ENCODE data around the gene TEX11.
"Not testable (repeated sequence)": the region's sequence is repeated elsewhere in the genome, so short reads cannot be mapped to it uniquely, and the experiment has no call there.

TEX11 gene

DNA sequence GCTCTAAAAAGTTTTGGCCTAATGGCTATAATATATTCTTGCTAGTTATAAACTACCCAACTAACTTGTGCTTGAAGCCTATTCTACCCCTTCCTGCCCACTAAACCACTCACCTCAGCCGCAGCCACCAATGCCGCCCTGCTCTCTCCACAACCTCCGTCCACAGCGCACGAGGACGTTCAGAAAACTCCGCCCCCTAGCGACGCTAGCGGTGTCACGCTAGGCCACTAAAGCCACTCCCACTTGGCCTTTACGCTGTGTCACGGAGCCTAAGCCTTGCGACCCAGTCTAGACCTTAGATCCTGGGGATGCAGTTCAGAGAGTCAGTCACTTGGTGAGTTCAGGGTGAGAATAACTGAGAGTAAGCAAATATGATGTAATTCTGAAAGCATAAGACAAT is at the start of gene TEX11:
Gene TEX11, minus strand, starts transcription at position 171 of the 400 bp plus-strand sequence. CDS start 922 bp downstream, outside the sequence.
- no peak for DNase-seq

- no peak for DNase-seq
Observed at GRCh38 chrX:70954871-70955270, 46.4 kb upstream of the TEX11 start.

DNA sequence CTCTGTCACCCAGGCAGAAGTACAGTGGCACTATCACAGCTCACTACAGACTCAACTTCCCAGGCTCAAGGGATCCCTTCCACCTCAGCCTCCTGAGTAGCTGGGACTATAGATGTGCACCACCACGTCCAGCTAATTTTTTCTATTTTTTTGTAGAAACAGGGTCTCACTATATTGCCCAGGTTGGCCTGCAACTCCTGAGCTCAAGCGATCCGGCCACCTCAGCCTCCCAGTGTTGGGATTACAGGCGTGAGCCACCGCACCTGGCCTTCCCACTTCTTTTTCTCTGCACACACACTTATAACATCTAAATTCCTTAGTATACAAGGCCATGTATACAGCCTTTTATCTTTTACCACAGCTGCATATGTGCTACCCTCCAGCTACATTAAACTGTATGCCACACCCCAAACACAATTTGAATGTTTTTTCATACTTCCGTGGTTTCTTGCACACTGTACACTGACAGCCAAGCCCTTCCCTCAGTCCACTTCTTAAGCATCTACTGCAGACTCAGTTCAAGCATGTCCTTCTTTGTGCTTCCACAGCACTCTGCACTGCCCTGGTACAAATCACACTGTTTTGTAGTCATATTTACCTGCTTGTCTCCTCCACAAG is 15.9 kb upstream of the TEX11 start:
- DNase-seq, result no peak

DNA sequence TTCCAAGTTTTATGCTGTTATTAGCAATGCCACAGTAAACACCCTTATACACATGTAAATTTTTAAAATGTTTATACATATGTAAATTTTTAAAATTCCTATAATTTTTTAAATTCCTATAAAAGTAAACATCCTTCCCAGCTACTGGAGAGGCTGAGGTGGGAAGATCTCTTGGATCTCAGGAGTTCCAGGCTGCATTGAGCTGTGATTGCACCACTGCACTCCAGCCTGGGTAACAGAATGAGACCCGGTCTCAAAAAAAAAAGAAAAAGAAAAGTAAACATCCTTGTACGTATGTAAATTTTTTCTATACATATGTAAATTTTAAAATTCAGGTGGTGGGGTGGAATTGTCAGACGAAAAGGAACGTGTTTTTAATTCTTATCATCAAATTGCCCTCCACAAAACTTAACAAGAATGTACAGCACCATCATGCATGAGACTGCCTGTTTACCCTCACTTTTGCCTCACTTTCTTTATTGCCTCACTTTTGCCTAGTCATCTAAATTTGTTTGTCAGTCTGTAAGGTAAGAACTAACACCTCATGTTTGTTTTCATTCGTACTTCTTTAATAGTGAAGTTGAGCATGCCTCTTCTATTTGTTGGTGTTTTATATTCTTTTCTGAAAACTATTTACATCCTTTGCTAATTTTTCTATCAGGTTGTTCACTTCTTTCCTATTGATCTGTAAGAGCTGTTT is 14.4 kb upstream of the TEX11 start:
- DNase-seq, result no peak

DNA sequence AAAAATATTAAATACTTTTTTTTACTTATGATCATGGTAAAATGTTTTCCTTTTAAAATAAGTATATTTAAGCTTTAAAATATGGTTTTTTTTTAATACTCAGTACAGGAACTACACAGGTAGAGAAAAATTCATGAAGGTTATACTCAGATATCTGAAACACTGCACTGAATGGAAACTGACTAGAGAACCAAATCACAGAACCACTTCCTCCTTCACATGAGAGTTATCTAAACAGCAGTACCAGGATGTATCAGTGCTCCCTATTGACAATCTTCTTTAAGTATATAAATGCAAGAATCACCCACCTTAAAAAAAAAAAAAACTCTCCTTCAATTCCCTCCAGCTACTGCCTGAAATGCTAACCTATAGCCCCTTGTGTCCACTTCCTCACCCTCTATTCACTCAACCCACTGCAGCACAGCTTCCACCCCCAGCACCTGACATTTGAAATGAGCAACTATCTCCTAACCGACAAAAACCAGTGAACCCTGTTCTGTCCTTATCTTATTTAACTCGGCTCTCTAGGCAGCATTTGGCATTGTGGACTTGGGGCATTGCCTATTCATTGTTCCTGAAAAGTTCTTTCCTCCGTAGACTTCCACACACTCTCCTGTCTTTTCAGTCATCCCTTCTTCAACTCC is 13.3 kb upstream of the TEX11 start:
- no peak for DNase-seq

- no peak for DNase-seq
Observed at GRCh38 chrX:70916754-70917153, 8.2 kb upstream of the TEX11 start.

DNA sequence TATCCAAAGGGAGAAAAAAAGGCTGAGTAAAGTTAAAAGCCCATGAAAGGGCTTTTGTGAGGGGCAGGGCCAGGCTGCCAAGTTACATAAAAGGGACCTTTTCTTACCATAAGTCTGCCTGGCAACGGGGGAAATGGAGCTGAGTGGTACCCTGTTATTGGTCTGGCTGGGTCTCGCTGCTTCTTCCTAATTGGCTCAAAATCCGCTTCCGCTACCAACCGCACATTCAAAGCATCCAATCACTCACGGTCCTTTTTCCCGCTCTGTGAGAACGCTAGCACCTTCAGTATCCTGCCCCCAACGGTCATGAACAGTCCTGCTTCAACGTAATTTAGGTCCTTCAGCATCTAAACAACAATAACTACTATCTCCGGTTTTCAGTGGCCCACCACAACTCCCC is 611 bp downstream of the TEX11 start:
- DNase-seq, result no peak

- DNase-seq, result no peak
Observed at GRCh38 chrX:70901465-70901864, 7.0 kb downstream of the TEX11 start.

GRCh38 chrX:70890441-70890840 is 18.1 kb downstream of the TEX11 start:
- not testable (repeated sequence) for DNase-seq

DNA sequence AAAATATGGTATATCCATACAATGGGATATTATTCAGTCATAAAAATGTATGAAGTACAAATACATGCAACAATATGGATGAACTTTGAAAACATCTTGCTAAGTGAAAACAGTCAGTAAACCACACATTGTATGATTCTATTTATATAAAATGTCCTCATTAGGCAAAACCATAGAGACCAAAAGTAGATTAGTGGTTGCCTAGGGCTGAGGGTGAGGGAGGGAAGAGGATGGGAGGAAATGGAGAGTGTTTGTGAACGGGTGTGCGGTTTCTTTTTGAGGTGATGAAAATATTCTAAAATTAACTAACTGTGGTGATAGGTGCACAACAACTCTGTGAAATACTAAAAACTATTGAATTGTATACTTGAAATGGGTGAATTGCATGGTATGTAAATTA is 29.6 kb downstream of the TEX11 start:
- DNase-seq, result no peak

DNA sequence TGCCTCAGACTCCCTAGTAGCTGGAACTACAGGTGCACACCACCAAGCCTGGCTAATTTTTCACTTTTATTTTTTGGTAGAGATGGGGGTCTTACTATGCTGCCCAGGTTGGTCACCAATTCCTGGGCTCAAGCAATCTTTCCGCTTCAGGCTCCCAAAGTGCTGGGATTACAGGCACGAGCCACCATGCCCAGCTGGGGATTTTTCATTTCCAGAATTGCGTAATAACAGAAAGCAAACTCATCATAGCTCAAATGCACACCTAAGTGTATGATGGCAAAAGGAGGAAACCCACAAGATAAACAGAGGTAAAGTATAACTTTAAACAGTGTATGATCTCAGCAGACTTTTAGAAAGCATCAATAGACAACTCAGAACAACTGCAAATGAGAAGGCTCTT is 56.2 kb downstream of the TEX11 start:
- DNase-seq, result no peak

- not testable (repeated sequence) for DNase-seq
Observed at GRCh38 chrX:70844081-70844480, 64.4 kb downstream of the TEX11 start.

GRCh38 chrX:70843620-70844019 is 64.9 kb downstream of the TEX11 start:
- not testable (repeated sequence) for DNase-seq

DNA sequence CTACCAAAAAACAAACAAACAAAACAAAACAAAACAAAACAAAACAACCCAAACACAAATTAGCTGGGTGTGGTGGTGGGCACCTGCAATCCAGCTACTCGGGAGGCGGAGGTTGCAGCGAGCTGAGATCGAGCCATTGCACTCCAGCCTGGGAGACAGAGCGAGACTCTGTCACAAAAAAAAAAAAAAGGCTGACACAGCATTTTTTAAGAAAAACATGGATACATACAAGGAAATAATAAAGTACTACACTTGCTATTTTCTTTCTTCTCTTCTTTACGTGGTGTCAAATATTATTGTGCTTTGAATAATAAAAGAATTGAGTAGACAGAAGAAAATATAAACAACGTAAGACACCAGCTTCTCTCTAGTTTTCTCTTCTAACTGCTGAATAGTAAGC is 73.9 kb downstream of the TEX11 start:
- DNase-seq, result no peak

DNA sequence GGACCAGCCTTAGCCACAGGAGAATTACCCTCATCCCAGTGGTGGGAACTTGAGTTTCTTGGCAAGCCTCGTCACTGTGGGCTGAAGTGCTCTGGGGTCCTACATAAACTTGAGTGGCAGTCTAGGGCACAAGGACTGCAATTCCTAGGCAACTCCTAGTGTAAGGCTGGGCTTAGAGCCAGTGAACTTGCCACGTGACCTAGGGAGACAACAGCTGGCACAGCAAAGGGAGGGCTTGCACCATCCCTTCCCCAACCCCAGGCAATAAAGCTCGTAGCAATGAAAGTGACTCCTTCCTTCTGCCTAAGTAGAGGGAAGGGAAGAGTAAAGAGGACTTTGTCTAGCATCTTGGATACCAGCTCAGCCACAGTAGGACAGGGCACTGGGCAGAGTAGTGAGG is 81.8 kb downstream of the TEX11 start:
- peak; percentile 4 for DNase-seq

GRCh38 chrX:70825366-70825765 is 83.1 kb downstream of the TEX11 start:
- no peak for DNase-seq

DNA sequence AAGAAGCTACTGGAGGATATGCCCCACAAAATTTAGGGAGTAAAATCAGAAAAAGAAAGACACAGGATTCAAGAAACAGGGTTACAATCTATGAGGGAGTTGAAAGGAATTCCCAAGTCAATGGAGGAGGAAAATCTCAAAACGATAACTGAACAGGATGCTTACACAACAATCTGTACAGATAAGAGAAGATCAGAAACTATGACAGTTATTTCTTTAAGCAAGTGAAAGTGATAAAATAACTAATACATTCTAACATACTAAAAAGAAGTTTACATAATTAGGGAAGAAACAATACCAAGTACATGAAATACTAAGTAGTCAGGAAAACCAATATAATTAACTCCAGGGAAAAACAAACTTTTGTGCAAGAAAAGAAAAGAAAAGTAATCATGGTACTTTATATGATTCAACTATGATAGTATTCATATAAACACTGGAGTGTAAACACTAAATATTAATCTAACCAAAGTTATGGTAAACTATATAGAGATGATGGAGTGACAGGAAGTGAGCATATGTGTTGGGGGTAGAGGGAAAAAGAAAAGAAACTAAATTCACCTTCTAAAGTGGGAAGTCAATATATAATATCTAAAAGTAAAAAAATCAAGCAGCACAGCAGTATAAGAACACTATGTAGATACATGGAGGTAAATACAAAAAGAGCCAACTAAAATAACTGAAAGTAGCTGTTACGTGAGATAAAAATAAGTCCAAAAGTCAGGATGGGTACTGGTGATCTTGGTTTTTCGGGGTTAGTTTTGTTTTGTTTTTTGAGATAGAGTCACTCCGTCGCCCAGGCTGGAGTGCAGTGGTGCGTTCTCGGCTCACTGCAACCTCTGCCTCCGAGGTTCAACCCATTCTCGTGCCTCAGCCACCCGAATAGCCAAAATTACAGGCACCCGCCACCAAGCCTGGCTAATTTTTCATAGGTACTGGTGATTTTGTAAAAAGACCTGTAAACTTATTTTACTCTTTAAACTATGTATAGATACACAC is 99.3 kb downstream of the TEX11 start:
- DNase-seq, result no peak

GRCh38 chrX:70806081-70806480 is 102.4 kb downstream of the TEX11 start:
- no peak for DNase-seq

- DNase-seq, result not testable (repeated sequence)
Observed at GRCh38 chrX:70796742-70797141, 111.8 kb downstream of the TEX11 start.

GRCh38 chrX:70774223-70774622 is 134.3 kb downstream of the TEX11 start:
- no peak for DNase-seq

DNA sequence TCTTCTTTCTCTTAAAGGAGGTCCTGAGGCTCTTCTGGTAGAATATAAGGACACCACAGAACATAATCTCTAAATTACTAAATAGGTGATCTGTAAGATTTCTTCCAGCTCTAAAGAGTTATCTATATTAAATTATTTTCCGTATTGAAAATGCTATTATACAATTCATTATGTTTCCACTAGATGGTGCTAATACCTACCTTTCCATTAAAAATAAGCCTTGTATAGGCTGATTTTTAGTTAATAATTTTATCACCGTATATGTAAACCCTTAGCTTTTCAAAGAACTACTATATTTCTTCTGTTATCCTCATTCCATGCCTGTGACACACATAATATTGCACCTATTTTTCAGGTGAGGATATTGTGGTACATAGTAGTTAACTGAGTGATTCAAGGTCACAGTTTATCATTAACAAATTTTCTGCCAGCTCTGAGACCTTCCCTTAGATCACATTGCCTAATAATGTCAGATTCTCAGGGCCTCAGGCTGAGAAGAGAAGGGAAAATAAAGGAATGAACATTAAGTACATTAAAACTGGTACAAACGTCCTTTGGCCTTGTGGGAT is 138.8 kb downstream of the TEX11 start:
- no peak for DNase-seq

DNA sequence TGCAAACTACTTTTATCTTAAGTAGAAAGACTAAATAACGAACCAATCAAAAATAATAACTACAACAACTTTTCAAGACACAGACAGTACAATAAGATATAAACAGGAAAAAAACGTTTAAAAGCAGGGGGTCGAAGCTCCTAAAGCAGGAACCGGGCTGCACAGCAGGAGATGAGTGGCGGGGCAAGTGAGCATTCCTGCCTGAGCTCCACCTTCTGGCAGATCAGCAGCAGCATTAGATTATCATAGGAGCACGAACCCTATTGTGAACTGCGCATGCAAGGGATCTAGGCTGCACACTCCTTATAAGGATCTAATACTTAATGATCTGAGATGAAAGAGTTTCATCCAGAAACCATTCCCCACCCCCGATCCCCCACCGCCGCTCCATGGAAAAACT is 146.2 kb downstream of the TEX11 start:
- DNase-seq, result no peak

GRCh38 chrX:70755850-70756249 is 152.7 kb downstream of the TEX11 start:
- no peak for DNase-seq

Data from DMS 273 treated with DMSO at 0.1 percent for 48 hours (cell line).